Stomach smooth muscle (tissue), 2 donors: ENCODE results near the gene OR9I1.

Experiments
- H3K27ac ChIP-seq: one replicate; pipeline ENCODE4 v1.7.0; 2013; ENCODE audit warnings: mild to moderate bottlenecking, low read length, inconsistent platforms
- H3K27me3 ChIP-seq, 2 donors: one replicate each; pipeline ENCODE4 v1.7.0; 2013; ENCODE audit warnings: low read length in 2 of 2; ENCODE audit not compliant: insufficient read depth in 2 of 2, control insufficient read depth in 1 of 2
- H3K36me3 ChIP-seq, 2 donors: one replicate each; pipeline ENCODE4 v1.7.0; 2013; ENCODE audit warnings: low read length in 2 of 2; ENCODE audit not compliant: control insufficient read depth in 2 of 2, insufficient read depth in 2 of 2
- H3K4me1 ChIP-seq: one replicate; pipeline ENCODE4 v1.7.0; 2013; ENCODE audit warnings: low read length; ENCODE audit not compliant: control insufficient read depth, insufficient read depth
- H3K4me3 ChIP-seq, 2 donors: one replicate each; pipeline ENCODE4 v1.7.0; 2013; ENCODE audit warnings: low read length in 2 of 2
- H3K9ac ChIP-seq, 2 donors: one replicate each; pipeline ENCODE4 v1.7.0; 2013; ENCODE audit warnings: low read length in 2 of 2, mild to moderate bottlenecking in 1 of 2
- H3K9me3 ChIP-seq, 2 donors: one replicate each; pipeline ENCODE4 v1.7.0; 2013; ENCODE audit warnings: low read length in 2 of 2; ENCODE audit not compliant: control insufficient read depth in 2 of 2
- donor health status: healthy.
- donor health status: Pancreatic carcinoma.

OR9I1 gene

GRCh38 chr11:58097437-58097836 is 27.9 kb downstream of the OR9I1 start:
- Histone ChIP-seq H3K9ac (no peak overlapping the region), H3K27me3 (no peaks in the 10 kb centered on the region), H3K4me3 (no peak overlapping the region), H3K36me3 (no peaks in the 10 kb centered on the region), H3K4me1 (no peaks in the 10 kb centered on the region), H3K9me3 (peaks cover 0 to 2% of the 10 kb centered on the region in 2 donors), H3K27ac (no peak overlapping the region)

DNA sequence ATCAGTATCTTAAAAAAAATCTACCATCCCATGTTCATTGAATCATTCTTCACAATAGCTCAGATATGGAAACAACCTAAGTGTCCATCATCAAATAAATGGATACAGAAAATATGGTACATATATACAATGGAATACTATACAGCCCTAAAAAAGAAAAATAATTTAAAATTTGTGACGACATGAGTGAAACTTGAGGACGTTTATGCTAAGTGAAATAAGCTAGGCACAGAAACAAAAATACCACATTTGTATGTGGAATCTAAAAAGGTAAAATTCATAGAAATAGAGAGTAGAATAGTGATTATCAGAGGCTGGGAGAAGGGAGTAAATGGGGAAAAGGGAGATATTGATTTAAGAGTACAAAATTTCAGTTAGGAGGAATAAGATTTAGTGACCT is 38.8 kb downstream of the OR9I1 start:
- H3K4me3 ChIP-seq: no peak overlapping the region
- H3K4me1 ChIP-seq: no peaks in the 10 kb centered on the region
- no peak overlapping the region for H3K9ac ChIP-seq
- H3K27ac ChIP-seq: no peak overlapping the region
- peaks cover 0 to 3% of the 10 kb centered on the region in 2 donors for H3K9me3 ChIP-seq
- H3K36me3 ChIP-seq: no peaks in the 10 kb centered on the region
- no peaks in the 10 kb centered on the region for H3K27me3 ChIP-seq

- H3K9ac ChIP-seq: no peak overlapping the region
- no peak overlapping the region for H3K4me3 ChIP-seq
- H3K36me3 ChIP-seq: no peaks in the 10 kb centered on the region
- peaks cover 0 to 5% of the 10 kb centered on the region in 2 donors for H3K9me3 ChIP-seq
- H3K27me3 ChIP-seq: no peaks in the 10 kb centered on the region
- H3K27ac ChIP-seq: no peak overlapping the region
- no peaks in the 10 kb centered on the region for H3K4me1 ChIP-seq
Measured at GRCh38 chr11:58075781-58076180, 49.5 kb downstream of the OR9I1 start.

GRCh38 chr11:58070585-58070984 is 54.7 kb downstream of the OR9I1 start:
- H3K36me3 ChIP-seq: no peaks in the 10 kb centered on the region
- no peak overlapping the region for H3K9ac ChIP-seq
- H3K4me3 ChIP-seq: no peak overlapping the region
- H3K4me1 ChIP-seq: no peaks in the 10 kb centered on the region
- H3K27ac ChIP-seq: no peak overlapping the region
- no peaks in the 10 kb centered on the region for H3K27me3 ChIP-seq
- H3K9me3 ChIP-seq: peaks cover 0 to 2% of the 10 kb centered on the region in 2 donors

DNA sequence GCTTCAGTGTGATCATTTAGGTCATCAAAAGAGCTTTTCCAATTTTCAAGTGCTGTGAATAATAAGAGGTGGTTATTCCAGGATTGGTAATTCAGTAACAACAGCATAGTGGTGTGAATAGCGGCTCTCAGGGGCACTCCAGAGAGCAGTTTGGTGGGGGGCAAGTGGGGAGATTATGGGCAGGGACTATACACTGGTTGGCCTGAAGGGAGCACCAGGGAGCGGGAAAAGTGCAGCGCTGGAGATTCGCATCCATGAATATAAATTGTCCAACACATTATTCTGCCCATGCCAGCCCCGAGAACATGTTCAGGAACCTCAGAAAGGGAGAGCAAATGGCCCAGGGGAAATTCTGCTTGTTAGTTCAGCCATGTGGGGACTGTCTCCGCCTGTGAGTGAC is 56.7 kb downstream of the OR9I1 start:
- no peaks in the 10 kb centered on the region for H3K4me1 ChIP-seq
- H3K4me3 ChIP-seq: no peak overlapping the region
- no peak overlapping the region for H3K27ac ChIP-seq
- H3K27me3 ChIP-seq: no peaks in the 10 kb centered on the region
- H3K9ac ChIP-seq: no peak overlapping the region
- peaks cover 0 to 2% of the 10 kb centered on the region in 2 donors for H3K9me3 ChIP-seq
- no peaks in the 10 kb centered on the region for H3K36me3 ChIP-seq

- Histone ChIP-seq H3K9ac (no peak overlapping the region), H3K4me1 (no peaks in the 10 kb centered on the region), H3K4me3 (no peak overlapping the region), H3K9me3 (peaks cover 0 to 2% of the 10 kb centered on the region in 2 donors), H3K27me3 (no peaks in the 10 kb centered on the region), H3K36me3 (no peaks in the 10 kb centered on the region), H3K27ac (no peak overlapping the region)
Measured at GRCh38 chr11:58067685-58068084, 57.6 kb downstream of the OR9I1 start.
